GM03348 (cell line): ENCODE data around the gene CPNE8.
"Not testable (repeated sequence)": the region's sequence is repeated elsewhere in the genome, so short reads cannot be mapped to it uniquely, and the experiment has no call there.

ENCODE experiments used
- DNase-seq: peaks from one replicate; pipeline ENCODE4 v3.0.0; 2012; ENCODE audit warnings: low spot score

The CPNE8 gene

DNA sequence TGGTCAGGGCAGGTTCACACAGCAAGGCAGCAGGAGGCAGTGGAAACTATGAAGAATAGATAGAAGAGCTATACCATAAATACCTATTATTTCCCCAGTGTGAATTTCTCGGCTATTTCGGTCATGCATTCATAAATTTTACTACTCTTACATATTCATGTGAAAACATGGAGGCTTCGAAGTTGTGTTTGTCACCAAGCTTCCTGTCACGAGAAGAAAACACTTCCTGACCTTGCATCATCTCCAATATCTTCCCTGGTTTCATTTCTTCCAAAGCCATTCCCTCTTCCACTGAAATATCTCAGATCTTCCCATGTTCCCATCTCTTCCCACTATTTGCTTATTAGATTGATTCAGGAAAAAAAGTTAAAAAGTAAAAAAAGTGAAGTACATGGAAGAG, 80.4 kb downstream of the CPNE8 start:
- no peak for DNase-seq

GRCh38 chr12:38823738-38824137, 81.7 kb downstream of the CPNE8 start:
- no peak for DNase-seq

- DNase-seq: no peak
Measured at GRCh38 chr12:38823314-38823713, 82.1 kb downstream of the CPNE8 start.

DNA sequence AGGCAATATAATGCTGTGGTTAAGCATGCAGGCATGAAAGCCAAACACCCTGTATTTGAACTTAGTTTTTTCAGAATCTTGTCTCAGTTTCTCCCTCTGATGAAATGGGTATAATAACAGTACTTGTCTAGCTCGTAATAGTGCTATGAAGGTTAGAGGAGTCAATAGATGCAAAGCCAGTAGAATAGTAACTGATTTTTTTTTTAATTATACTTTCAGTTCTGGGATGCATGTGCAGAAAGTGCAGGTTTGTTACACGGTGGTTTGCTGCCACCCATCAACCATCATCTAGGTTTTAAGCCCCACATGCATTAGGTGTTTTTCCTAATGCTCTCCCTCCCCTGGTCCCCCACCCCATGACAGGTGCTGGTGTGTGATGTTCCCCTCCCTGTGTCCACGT, 87.4 kb downstream of the CPNE8 start:
- DNase-seq: no peak

- DNase-seq: no peak
Measured at GRCh38 chr12:38813923-38814322, 91.5 kb downstream of the CPNE8 start.

DNA sequence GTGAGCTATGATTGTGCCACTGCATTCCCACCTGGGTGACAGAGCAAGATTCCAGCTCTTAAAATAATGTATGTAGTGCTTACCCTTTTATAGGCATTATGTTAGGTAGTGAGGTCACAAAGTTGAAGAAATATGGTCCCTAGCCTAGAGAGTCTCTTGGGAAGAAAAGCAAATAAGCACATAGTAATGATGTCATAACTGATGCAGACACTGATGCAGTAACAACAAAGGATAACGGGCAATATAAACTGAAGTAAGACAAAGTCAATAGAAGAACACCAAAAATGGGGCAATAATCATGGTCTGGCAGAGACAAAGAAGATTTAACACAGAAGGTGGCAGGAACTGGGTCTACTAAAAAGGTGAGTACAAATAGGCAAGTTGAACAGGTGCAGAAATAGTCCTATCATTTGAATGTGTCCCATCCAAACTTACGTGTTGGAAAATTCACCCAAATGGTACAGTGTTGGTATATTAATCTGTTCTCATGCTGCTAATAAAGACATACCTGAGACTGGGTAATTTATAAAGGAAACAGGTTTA, 93.5 kb downstream of the CPNE8 start:
- no peak for DNase-seq

- no peak for DNase-seq
Measured at GRCh38 chr12:38809832-38810231, 95.6 kb downstream of the CPNE8 start.

DNA sequence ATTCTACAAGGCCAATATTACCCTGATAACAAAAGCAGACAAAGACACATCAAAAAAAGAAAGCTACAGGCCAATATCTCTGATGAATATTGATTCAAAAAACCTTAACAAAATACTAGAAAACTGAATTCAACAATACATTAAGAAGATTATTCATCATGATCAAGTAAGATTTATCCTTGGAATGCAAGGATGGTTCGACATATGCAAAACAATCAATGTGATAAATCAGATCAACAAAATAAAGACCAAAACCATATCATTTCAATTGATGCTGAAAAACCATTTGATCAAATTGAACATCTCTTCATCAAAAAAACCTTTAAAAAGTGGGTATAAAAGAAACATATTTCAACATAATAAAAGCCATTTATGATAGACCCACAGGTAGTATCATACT, 117.3 kb downstream of the CPNE8 start:
- DNase-seq: no peak

GRCh38 chr12:38785381-38785780, 120.0 kb downstream of the CPNE8 start:
- no peak for DNase-seq

- no peak for DNase-seq
Measured at GRCh38 chr12:38783304-38783703, 122.1 kb downstream of the CPNE8 start.

GRCh38 chr12:38782359-38782758, 123.0 kb downstream of the CPNE8 start:
- DNase-seq: no peak

- DNase-seq: no peak
Measured at GRCh38 chr12:38776647-38777046, 128.7 kb downstream of the CPNE8 start.

DNA sequence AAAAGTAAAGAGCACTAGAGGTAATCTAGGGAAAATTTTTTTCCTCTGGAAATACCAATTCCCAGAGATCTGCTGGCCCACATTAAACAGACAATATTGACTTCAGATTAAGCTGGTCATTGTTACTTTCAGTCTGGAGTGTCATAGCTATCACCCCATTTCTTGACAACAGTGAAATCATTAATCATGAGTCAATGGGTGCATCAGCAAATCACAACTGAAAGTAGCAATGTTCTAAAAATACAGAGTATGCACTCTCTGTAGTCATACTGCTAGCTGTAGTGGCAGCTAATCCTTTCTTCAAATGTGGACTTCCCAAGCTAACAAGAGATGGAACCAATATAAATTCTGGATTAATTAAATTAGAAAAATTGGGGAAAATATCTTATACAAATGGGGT, 129.9 kb downstream of the CPNE8 start:
- no peak for DNase-seq

DNA sequence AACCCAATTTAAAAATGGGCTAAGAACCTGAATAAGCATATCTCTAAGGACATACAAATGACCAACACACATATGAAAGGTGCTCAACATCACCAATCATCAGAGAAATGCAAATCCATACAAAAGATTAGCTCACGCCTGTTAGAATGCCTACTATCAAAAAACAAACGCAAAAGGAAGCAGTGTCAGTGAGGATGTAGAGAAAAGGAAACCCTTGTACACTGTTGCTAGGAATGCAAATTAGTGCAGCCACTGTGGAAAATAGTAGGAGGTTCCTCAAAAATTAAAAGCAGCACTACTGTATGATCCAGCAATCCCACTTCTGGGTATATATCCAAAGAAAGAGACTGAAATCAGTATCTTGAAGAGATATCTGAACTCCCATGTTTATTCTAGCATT, 133.0 kb downstream of the CPNE8 start:
- no peak for DNase-seq

DNA sequence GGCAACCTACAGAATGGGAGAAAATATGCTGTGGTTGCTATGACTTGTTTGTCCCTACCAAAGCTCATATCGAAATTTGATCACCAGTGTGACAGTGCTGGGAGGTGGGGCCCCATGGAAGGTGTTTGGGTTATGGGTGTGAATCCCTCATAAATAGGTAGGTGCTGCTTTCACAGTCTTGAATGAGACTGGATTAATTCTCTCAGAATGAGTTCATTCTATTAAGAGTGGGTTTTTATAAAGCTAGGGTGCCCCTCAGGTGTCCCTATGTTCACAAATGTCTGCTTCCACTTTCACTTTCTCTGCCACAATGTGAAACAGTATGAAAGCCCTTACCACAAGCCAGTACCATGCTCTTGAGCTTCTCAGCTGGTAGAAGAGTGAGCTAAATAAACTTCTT, 133.5 kb downstream of the CPNE8 start:
- DNase-seq: no peak

DNA sequence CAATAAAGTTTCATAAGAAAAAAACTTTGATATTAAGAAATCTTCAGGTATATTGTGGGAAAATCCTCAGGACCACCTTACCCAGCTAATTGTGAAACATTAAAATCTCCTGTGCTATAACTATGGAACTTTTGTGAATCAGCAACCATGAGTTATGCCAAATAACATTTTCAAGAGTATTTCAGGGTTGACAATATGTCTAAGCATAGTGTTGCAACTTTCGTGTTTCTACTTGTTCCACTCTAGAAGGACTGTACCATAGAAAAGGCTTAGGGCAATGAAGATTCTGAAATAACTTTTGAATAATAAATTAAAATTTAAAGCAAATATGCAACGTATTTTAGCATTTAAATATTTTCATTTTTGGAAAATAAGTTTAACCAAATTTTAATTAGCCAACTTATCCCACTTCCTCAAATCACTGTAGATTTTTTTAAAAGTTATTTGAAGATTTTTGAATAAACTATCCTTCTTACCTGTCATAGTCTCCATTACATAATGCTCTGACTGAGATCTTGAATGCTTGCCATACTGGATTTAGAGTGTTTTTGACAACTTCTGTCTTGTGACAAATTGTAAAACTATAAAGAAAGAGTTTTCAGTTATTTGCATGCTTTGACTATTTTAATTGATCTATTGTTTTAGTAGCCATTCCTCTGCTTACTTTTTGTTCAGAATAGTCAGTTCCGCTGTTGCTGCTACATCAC, 143.6 kb downstream of the CPNE8 start:
- no peak for DNase-seq

- DNase-seq: no peak
Measured at GRCh38 chr12:38761111-38761510, 144.3 kb downstream of the CPNE8 start.

- DNase-seq: no peak
Measured at GRCh38 chr12:38759621-38760020, 145.8 kb downstream of the CPNE8 start.

GRCh38 chr12:38746744-38747143, 158.6 kb downstream of the CPNE8 start:
- DNase-seq: no peak

DNA sequence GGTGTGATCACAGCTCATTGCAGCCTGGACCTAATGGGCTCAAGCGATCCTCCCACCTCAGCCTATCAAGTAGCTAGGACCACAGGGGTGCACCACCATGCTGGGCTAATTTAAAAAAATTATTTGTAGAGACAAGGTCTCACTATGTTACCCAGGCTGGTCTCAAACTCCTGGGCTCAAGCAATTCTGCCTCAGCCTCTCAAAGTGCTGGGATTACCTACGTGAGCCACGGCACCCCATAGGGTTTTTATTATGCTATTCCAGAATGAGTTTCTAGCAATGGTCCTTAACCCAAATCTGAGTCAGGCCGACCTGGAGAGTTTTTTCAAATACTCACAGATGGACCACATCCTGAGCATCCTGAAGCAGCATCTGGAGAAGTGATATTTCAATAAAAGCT, 159.8 kb downstream of the CPNE8 start:
- no peak for DNase-seq

- DNase-seq: no peak
Measured at GRCh38 chr12:38744041-38744440, 161.3 kb downstream of the CPNE8 start.

DNA sequence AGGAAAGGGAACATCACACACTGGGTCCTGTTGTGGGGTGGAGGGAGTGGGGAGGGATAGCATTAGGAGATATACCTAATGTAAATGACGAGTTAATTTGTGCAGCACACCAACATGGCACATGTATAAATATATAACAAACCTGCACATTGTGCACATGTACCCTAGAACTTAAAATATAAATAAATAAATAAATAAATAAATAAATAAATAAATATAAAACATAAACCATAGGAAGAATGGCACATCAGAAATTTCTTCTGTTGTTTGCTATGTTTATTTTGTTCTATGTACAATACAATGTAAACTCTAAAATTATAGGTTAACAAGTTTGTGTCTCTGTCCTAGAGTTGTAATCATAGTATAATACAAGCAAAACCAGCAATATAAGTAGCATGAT, 162.9 kb downstream of the CPNE8 start:
- DNase-seq: not testable (repeated sequence)

GRCh38 chr12:38736821-38737220, 168.6 kb downstream of the CPNE8 start:
- DNase-seq: no peak

DNA sequence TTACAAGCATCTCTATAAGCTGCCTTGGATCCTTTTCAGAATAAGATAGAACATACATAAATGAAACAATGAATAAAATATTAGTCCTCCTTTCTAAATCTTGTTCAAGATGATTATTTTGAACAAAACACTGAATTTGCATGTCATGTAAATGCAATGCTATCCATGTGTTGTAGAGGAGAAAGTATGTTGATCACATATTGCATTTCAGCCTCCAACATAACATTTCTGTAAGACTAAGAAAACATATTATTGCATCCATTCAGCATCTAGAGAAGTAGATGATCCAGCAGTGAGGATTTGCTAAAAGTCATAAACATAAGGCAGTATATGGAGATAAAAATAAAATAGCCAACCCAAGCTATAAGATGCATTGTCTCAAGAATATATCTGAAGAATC, 172.6 kb downstream of the CPNE8 start:
- DNase-seq: no peak
